Neural crest cell (in vitro differentiated cells): ENCODE data around the gene FBXO17. TPM values are rescaled to one million over a fixed set of nuclear protein-coding genes. Genes with fewer than 3 reads are reported as not detected.
"Not testable (repeated sequence)": the region's sequence is repeated elsewhere in the genome, so short reads cannot be mapped to it uniquely, and the experiment has no call there.

Experiments
- DNase-seq: peaks from one replicate; pipeline ENCODE4 v3.0.0; 2021; ENCODE audit warnings: low read depth, mixed read lengths, low spot score
- H3K27ac Mint-ChIP-seq: one replicate; pipeline ENCODE4 v1.8.0; 2021; ENCODE audit warnings: mild to moderate bottlenecking, mixed read lengths; ENCODE audit not compliant: unreplicated experiment
- H3K27me3 Mint-ChIP-seq: 2 replicates; pipeline ENCODE4 v1.8.0; 2021; ENCODE audit warnings: low read depth, mild to moderate bottlenecking, mixed read lengths
- H3K36me3 Mint-ChIP-seq: 2 replicates; pipeline ENCODE4 v1.8.0; 2021; ENCODE audit warnings: low read depth, mild to moderate bottlenecking, mixed read lengths
- H3K4me1 Mint-ChIP-seq: 2 replicates; pipeline ENCODE4 v1.8.0; 2021; ENCODE audit warnings: mixed read lengths
- H3K4me3 Mint-ChIP-seq: one replicate; pipeline ENCODE4 v1.8.0; 2021; ENCODE audit warnings: mild to moderate bottlenecking, mixed read lengths
- H3K9me3 Mint-ChIP-seq: 2 replicates; pipeline ENCODE4 v1.8.0; 2021; ENCODE audit warnings: mixed read lengths
- total RNA-seq: library from RNA; stranded (reverse); gene quantifications from 2 replicates; pipeline ENCODE4 v1.2.1, GENCODE V29; 2021
- TF ChIP-seq, protein P1 (sequence below): fragments of 200-600 bp; sonication (generic); conservative IDR thresholded peaks from 2 replicates; pipeline ENCODE4 v1.5.0; 2021; ENCODE audit warnings: antibody characterized with exemption, mild to moderate bottlenecking

Gene FBXO17
- total RNA-seq, 1 donor from 2014 or later: 30.9 TPM

DNA sequence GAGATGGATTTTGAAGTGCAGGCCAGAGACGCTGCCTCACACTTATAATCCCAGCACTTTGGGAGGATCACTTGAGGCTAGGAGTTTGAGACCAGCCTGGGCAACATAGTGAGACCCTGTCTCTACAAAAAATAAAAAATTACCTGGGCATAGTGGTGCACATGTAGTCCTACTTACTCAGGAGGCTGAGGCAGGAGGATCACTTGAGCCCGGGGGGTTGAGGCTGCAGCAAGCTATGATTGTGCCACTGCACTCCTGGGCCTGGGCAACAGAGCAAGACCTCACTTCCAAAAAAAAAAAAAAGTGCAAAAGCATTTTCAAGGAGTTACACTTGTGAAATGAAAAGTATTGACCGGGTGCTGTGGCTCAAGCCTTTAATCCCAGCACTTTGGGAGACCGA lies 27.6 kb upstream of the FBXO17 start:
- H3K9me3 Mint-ChIP-seq: no peaks in the 10 kb centered on the region
- H3K27ac Mint-ChIP-seq: no peak overlapping the region
- no peaks in the 10 kb centered on the region for H3K36me3 Mint-ChIP-seq
- H3K27me3 Mint-ChIP-seq: peaks cover 3% of the 10 kb centered on the region
- no peak for DNase-seq
- TF ChIP-seq, protein P1, sequence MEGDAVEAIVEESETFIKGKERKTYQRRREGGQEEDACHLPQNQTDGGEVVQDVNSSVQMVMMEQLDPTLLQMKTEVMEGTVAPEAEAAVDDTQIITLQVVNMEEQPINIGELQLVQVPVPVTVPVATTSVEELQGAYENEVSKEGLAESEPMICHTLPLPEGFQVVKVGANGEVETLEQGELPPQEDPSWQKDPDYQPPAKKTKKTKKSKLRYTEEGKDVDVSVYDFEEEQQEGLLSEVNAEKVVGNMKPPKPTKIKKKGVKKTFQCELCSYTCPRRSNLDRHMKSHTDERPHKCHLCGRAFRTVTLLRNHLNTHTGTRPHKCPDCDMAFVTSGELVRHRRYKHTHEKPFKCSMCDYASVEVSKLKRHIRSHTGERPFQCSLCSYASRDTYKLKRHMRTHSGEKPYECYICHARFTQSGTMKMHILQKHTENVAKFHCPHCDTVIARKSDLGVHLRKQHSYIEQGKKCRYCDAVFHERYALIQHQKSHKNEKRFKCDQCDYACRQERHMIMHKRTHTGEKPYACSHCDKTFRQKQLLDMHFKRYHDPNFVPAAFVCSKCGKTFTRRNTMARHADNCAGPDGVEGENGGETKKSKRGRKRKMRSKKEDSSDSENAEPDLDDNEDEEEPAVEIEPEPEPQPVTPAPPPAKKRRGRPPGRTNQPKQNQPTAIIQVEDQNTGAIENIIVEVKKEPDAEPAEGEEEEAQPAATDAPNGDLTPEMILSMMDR: no peak
- H3K4me1 Mint-ChIP-seq: no peaks in the 10 kb centered on the region
- no peak overlapping the region for H3K4me3 Mint-ChIP-seq

DNA sequence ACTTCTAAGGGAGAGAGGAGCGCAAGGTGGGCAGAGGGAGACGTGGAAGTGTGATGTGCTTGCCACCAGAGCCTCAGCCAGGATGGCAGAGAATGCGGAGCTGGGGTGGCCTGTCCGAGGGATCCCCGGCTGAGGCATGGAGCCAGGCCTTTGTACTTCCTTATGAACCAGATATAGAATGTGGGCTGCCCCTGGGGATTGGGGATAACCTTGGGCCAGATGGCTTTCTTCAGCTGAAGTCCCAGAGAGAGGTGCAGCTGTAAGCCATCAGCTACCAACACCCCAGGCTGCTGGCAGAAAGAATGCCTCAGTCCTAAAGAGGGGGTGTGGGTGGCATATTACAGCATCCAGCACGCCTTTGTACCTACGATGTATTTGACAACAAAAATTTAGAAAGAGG lies 25.5 kb upstream of the FBXO17 start:
- DNase-seq: no peak
- no peaks in the 10 kb centered on the region for H3K36me3 Mint-ChIP-seq
- no peak overlapping the region for H3K27ac Mint-ChIP-seq
- no peaks in the 10 kb centered on the region for H3K4me1 Mint-ChIP-seq
- H3K27me3 Mint-ChIP-seq: peaks cover 3% of the 10 kb centered on the region
- no peak overlapping the region for H3K4me3 Mint-ChIP-seq
- TF ChIP-seq, protein P1: no peak
- no peaks in the 10 kb centered on the region for H3K9me3 Mint-ChIP-seq

DNA sequence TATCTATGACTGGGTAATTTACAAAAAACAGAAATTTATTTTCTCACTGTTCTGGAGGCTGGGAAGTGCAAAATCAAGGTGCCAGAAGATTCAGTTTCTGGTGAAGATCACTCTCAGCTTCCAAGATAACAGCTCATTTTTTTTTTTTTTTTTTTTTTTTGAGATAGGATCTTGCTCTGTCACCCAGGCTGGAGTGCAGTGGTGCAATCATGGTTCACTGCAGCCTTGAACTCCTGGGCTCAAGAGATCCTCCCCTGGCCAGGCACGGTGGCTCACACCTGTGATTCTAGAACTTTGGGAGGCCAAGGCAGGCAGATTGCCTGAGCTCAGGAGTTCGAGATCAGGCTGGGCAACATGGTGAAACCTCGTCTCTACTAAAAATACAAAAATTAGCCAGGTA lies 22.0 kb upstream of the FBXO17 start:
- not testable (repeated sequence) for H3K9me3 Mint-ChIP-seq

GRCh38 chr19:38993271-38993670 lies 17.7 kb upstream of the FBXO17 start:
- H3K4me3 Mint-ChIP-seq: no peak overlapping the region
- H3K9me3 Mint-ChIP-seq: no peaks in the 10 kb centered on the region
- TF ChIP-seq, protein P1: no peak
- no peak overlapping the region for H3K27ac Mint-ChIP-seq
- no peak for DNase-seq
- peaks cover 4% of the 10 kb centered on the region for H3K27me3 Mint-ChIP-seq
- no peaks in the 10 kb centered on the region for H3K36me3 Mint-ChIP-seq
- H3K4me1 Mint-ChIP-seq: peaks cover 9% of the 10 kb centered on the region

More for the DNA sequence above, 22.0 kb upstream of the FBXO17 start:
- not testable (repeated sequence) for H3K27ac Mint-ChIP-seq, H3K4me1 Mint-ChIP-seq, H3K36me3 Mint-ChIP-seq, DNase-seq, H3K4me3 Mint-ChIP-seq, H3K27me3 Mint-ChIP-seq

GRCh38 chr19:38990949-38991697 lies 15.6 kb upstream of the FBXO17 start:
- Mint-ChIP-seq H3K36me3 (no peaks in the 10 kb centered on the region), H3K4me1 (peaks cover 9% of the 10 kb centered on the region), H3K27me3 (peaks cover 7% of the 10 kb centered on the region), H3K9me3 (no peaks in the 10 kb centered on the region), H3K4me3 (no peak overlapping the region), H3K27ac (no peak overlapping the region)
- TF ChIP-seq, protein P1: no peak
- DNase-seq: no peak

- not testable (repeated sequence) for DNase-seq, H3K4me3 Mint-ChIP-seq, H3K9me3 Mint-ChIP-seq, H3K27me3 Mint-ChIP-seq, H3K4me1 Mint-ChIP-seq, H3K36me3 Mint-ChIP-seq, H3K27ac Mint-ChIP-seq
Measured at GRCh38 chr19:38989614-38990013, 14.1 kb upstream of the FBXO17 start.
